AG04450 (cell line): ENCODE measurements around the gene NSUN6. TPM values are rescaled to one million over a fixed set of nuclear protein-coding genes. Genes with fewer than 3 reads are reported as not detected.
"Not testable (repeated sequence)": the region's sequence is repeated elsewhere in the genome, so short reads cannot be mapped to it uniquely, and the experiment has no call there.

Experiments
- CTCF ChIA-PET: fragments of 300-600, 350-600 bp; formaldehyde crosslinking; extraction: SDS; loops from one replicate; lab custom pipeline; 2022; ENCODE audit warnings: antibody characterized with exemption, inconsistent platforms; lab: Charles Lee
- POLR2A ChIA-PET: fragments of 350-600 bp; formaldehyde crosslinking; extraction: SDS; loops from one replicate; lab custom pipeline; 2021; ENCODE audit warnings: antibody characterized with exemption, inconsistent platforms; lab: Yijun Ruan, JAX
- DNase-seq: peaks from one replicate; pipeline ENCODE4 v3.0.0-alpha.2; 2011; ENCODE audit warnings: low read depth, low spot score
- H3K27ac ChIP-seq: one replicate; pipeline ENCODE4 v1.5.1; 2012; ENCODE audit warnings: low read depth, low read length, control low read depth
- H3K27me3 ChIP-seq: one replicate; pipeline ENCODE4 v1.6.0; 2012; ENCODE audit warnings: low read length; ENCODE audit not compliant: control insufficient read depth, insufficient read depth
- H3K4me3 ChIP-seq: 2 replicates; pipeline ENCODE4 v1.5.1; 2011; ENCODE audit warnings: mild to moderate bottlenecking, low read depth, low read length, control low read depth
- H3K9me3 ChIP-seq: 2 replicates; pipeline ENCODE4 v1.5.1; 2012; ENCODE audit warnings: low read length; ENCODE audit not compliant: control insufficient read depth, insufficient read depth
- polyA plus RNA-seq: library from polyadenylated mRNA; depleted of rRNA; stranded (reverse); fragments of >200 nt; gene quantifications from 2 replicates; pipeline ENCODE4 v1.2.3, GENCODE V29; 2011
- TF ChIP-seq, protein P1 (sequence below): IDR thresholded peaks from 2 replicates; pipeline ENCODE4 v1.5.1; 2011; ENCODE audit warnings: low read depth, low read length, control low read depth, inconsistent platforms

The NSUN6 gene
- polyA plus RNA-seq, 1 experiment = 7.6 TPM

DNA sequence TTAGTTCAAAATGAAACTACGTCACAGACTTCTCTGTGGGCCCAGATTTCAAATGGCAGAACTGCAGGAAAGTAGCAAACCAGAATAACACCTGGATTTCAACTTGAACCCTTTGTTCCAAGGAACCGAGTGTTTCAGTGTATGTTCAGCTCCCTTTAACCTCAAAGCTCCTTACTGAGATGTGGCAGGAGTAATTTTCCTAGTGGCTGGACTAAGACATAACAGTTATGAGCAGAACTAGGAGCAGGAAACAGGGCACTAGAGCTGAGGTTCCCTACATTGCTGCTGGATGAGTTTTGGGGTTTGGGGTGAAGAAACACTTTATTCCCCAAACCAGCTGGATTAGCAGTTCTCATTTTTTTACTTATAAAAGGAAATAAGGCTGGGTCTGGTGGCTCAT lies 50.1 kb downstream of the NSUN6 start:
- ChIA-PET POLR2A (interaction anchor here (0.8 kb wide), 1 partner anchor 58 kb away, joined by 3 read pairs; no protein-coding TSS in a partner anchor), CTCF (no interaction called here)
- no peak overlapping the region for H3K4me3 ChIP-seq
- H3K9me3 ChIP-seq = no peaks in the 10 kb centered on the region
- H3K27me3 ChIP-seq = no peaks in the 10 kb centered on the region
- TF ChIP-seq, protein P1, sequence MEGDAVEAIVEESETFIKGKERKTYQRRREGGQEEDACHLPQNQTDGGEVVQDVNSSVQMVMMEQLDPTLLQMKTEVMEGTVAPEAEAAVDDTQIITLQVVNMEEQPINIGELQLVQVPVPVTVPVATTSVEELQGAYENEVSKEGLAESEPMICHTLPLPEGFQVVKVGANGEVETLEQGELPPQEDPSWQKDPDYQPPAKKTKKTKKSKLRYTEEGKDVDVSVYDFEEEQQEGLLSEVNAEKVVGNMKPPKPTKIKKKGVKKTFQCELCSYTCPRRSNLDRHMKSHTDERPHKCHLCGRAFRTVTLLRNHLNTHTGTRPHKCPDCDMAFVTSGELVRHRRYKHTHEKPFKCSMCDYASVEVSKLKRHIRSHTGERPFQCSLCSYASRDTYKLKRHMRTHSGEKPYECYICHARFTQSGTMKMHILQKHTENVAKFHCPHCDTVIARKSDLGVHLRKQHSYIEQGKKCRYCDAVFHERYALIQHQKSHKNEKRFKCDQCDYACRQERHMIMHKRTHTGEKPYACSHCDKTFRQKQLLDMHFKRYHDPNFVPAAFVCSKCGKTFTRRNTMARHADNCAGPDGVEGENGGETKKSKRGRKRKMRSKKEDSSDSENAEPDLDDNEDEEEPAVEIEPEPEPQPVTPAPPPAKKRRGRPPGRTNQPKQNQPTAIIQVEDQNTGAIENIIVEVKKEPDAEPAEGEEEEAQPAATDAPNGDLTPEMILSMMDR = no peak
- no peak overlapping the region for H3K27ac ChIP-seq
- no peak for DNase-seq

DNA sequence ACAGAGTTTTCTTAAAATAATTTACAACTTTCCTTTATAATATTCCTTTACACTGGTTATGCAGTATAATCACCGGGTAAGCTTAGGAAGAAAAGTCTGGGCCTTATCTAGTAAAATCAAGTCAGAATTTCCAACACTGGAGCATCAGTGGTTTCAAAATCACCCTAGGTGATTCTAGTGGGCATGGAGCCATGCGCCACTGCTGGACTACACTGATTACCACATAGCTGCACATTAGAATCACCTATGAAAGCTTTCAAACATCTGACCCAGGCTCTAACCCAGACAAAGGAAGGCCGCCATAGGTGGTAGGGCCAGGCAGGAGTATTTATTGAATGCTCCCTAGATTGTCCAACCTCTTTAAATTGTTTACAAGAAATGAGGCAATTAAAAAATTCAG lies 52.0 kb downstream of the NSUN6 start:
- Histone ChIP-seq H3K9me3 (no peaks in the 10 kb centered on the region), H3K27ac (no peak overlapping the region), H3K4me3 (no peak overlapping the region), H3K27me3 (no peaks in the 10 kb centered on the region)
- no peak for DNase-seq
- CTCF ChIA-PET = interaction anchor here (0.6 kb wide), 1 partner anchor 17 kb away, joined by 6 read pairs; no protein-coding TSS in a partner anchor
- TF ChIP-seq, protein P1 = no peak
- POLR2A ChIA-PET = no interaction called here

DNA sequence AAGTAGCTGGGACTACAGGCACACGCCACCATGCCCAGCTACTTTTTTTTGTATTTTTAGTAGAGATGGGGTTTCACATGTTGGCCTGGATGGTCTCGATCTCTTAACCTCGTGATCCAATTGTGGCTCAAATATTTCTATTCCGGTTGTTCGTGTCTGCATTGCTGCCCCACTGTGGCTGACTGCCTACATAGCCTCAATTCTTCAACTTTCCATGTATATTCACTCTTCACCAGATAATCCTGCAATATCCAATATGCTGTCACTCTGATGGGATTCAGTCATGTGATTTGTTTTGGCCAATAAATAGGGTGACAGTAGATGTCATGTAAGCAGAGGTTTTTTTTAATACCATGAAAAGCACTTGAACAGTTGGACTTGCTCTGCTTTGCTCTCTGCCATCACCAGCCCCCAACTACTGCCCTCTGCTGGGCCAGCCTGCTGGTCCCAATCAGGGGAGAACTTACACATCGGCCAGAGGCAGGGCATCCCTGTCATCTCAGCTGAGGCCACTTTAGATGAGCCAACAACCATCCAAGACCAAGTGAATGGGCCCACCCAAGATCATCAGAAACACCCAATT lies 56.7 kb downstream of the NSUN6 start:
- no peaks in the 10 kb centered on the region for H3K27me3 ChIP-seq
- no peak overlapping the region for H3K4me3 ChIP-seq
- no peak overlapping the region for H3K27ac ChIP-seq
- POLR2A ChIA-PET = no interaction called here
- DNase-seq = no peak
- CTCF ChIA-PET = interaction anchor here (1.2 kb wide), 1 partner anchor 13 kb away, joined by 3 read pairs; no protein-coding TSS in a partner anchor
- TF ChIP-seq, protein P1 = peak; percentile 37
- no peaks in the 10 kb centered on the region for H3K9me3 ChIP-seq

DNA sequence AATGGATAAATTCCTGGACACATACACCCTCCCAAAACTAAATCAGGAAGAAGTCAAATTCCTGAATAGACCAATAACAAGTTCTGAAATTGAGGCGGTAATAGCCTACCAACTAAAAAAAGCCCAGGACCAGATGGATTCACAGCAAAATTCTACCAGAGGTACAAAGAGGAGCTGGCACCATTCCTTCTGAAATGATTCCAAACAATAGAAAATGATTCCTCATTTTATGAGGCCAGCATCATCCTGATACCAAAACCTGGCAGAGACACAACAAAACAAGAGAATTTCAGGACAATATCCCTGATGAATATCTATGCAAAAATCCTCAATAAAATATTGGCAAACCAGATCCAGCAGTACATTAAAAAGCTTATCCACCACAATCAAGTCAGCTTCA lies 60.2 kb downstream of the NSUN6 start:
- POLR2A ChIA-PET, H3K4me3 ChIP-seq, H3K9me3 ChIP-seq, DNase-seq, H3K27ac ChIP-seq, H3K27me3 ChIP-seq: not testable (repeated sequence)
- CTCF ChIA-PET = interaction anchor here (0.6 kb wide), 1 partner anchor 64 kb away, joined by 3 read pairs; no protein-coding TSS in a partner anchor

DNA sequence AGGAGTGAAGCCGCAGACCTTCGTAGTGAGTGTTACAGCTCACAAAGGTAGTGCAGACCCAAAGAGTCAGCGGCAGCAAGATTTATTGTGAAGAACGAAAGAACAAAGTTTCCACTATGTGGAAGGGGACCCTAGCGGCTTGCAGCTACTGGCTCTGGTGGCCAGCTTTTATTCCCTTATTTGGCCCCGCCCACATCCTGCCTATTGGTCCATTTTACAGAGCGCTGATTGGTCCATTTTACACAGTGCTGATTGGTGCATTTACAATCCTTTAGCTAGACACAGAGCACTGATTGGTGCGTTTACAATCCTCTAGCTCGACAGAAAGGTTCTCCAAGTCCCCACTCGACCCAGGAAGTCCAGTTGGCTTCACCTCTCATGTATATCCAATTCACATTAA lies 64.8 kb downstream of the NSUN6 start:
- CTCF ChIA-PET, H3K27me3 ChIP-seq, DNase-seq, H3K4me3 ChIP-seq, H3K27ac ChIP-seq, H3K9me3 ChIP-seq, POLR2A ChIA-PET: not testable (repeated sequence)

DNA sequence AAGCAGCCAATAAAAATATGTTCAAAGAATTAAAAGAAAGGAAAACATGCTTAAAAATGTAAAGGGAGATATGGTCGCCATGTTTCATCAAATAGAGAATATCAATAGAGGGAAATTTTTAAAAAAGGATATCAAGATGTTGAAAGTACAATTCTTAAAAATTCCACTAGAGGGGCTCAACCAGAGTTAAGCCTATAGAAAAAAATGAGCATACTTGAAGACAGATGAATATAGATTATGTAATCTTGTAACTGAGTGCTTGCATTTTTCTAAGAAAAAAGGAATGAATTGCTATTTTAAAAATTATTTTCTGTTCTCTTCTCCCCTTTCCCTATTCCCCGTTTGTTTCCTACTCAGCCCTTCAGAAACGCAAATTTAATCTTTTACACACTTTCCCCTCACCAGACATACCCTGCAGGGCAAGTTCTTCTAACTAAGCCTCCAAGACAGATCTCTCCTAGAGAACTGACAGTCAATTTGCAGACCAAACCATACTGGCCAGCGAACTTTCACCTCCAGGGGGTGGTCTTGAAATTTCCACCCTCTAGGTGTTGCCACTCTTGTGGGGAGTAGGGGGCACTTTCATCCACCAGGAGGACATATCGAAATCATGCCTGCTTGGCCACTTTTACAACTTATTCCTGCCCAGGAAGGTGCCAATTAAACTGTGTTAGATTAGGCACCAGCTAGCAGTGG lies 67.7 kb downstream of the NSUN6 start:
- no peak for DNase-seq
- POLR2A ChIA-PET = no interaction called here
- Histone ChIP-seq H3K27ac (no peak overlapping the region), H3K9me3 (peaks cover 3% of the 10 kb centered on the region; the same call in 1 of the 2 replicates), H3K4me3 (no peak overlapping the region), H3K27me3 (no peaks in the 10 kb centered on the region)
- CTCF ChIA-PET = no interaction called here
- TF ChIP-seq, protein P1 = peak; percentile 32
